ENCODE results near the gene SMAD9. TPM values are rescaled to one million over a fixed set of nuclear protein-coding genes. Genes with fewer than 3 reads are reported as not detected.

SMAD9 gene
- total and polyA plus RNA-seq, 2 of the 13 experiments (the other 11 are each of a cell fraction or from before 2014, with no cell fraction given), result 4.2 to 7.7 TPM

- TF ChIP-seq PLSCR1 (CRISPR knock-in tag; IDR thresholded peaks at IDR 0.05; ENCODE audit: borderline replicate concordance) (no peak), MBNL3 (CRISPR knock-in tag; conservative IDR thresholded peaks at IDR 0.05) (no peak), JUND (CRISPR knock-in tag; IDR thresholded peaks at IDR 0.05) (no peak)
These were observed 54.8 kb downstream of the SMAD9 start (continued) for GRCh38 chr13:36865265-36865664.

DNA sequence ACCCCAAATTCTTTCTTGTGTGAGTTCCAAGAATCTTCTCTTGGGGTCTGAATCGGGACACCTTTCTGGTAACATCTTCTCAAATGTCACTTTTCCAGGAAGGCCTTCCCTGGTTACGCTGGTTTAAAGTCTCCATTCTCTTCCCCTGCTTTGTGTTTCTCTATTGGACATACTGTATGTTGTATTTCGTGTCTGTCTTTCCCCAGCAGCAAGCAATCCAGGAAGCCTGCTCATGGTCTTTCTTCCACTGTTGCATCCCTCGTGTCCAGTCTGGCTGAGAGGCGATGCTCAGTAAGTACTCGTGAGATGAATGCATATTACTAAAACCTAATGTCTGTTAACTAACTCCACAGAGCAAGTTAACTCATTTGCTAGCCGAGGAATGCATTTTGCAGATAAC lies 57.3 kb downstream of the SMAD9 start:
- ChIA-PET CTCF (ENCODE audit: low intra/inter-chr PET ratio, low total read pairs) (no interaction called here), POLR2A (no interaction called here)
- no peak for ATAC-seq
- Histone ChIP-seq H3K4me3 (replicated peaks in 1 of 3; ENCODE audit: insufficient read depth in 1 of 3, low read depth in 2 of 3, low read length in 3 of 3) (no peak overlapping the region), H3K9me3 (ENCODE audit: low read length) (no peaks in the 10 kb centered on the region), H3K9ac (ENCODE audit: insufficient read depth, low read depth, low read length) (no peak overlapping the region), H3K4me1 (ENCODE audit: insufficient read depth, low read length) (peaks cover 19% of the 10 kb centered on the region), H3K27ac (ENCODE audit: extremely low read length, insufficient read depth, low read length) (no peak overlapping the region), H3K79me2 (ENCODE audit: insufficient read depth, low read length) (no peaks in the 10 kb centered on the region), H3K4me2 (ENCODE audit: low read depth, low read length) (no peak overlapping the region), H2AFZ (ENCODE audit: low read length) (no peak overlapping the region), H4K20me1 (ENCODE audit: insufficient read depth, low read length) (no peaks in the 10 kb centered on the region), H3K27me3 (ENCODE audit: control insufficient read depth in 1 of 2, insufficient read depth in 2 of 2, low read length in 2 of 2) (no peaks in the 10 kb centered on the region), H3K36me3 (replicated peaks in 1 of 2; ENCODE audit: control insufficient read depth in 1 of 2, insufficient read depth in 2 of 2, low read length in 2 of 2) (peaks cover 3 to 35% of the 10 kb centered on the region in 2 experiments; a peak in 4 of 5 replicates)
- intact Hi-C loops (cut with micrococcal nuclease; ENCODE audit: unreplicated experiment) (no loop called here), in situ Hi-C loops (cut with HindIII; ENCODE audit: extremely low pct_ligation_motif_present, low pct_unique_long_range_greater_than_20kb) (no loop called here)
- no peak for FAIRE-seq
- BruUV-seq (replicated peaks), result no TSS peak
- 95% methylated on average over 7 of the region's 7 CpGs for WGBS (ENCODE audit: low lambda C conversion rate)
- TF ChIP-seq ZC3H4 (CRISPR knock-in tag; IDR thresholded peaks at IDR 0.05; ENCODE audit: borderline replicate concordance) (no peak), ZNF572 (CRISPR knock-in tag; IDR thresholded peaks at IDR 0.05) (no peak), ZNF724P (CRISPR knock-in tag; IDR thresholded peaks at IDR 0.05; ENCODE audit: borderline replicate concordance) (no peak), ZSCAN20 (CRISPR knock-in tag; IDR thresholded peaks at IDR 0.05; ENCODE audit: borderline replicate concordance) (no peak), ARNTL (CRISPR knock-in tag; IDR thresholded peaks at IDR 0.05) (no peak), MEIS1 (CRISPR knock-in tag; IDR thresholded peaks at IDR 0.05; ENCODE audit: borderline replicate concordance) (no peak), ETV6 (CRISPR knock-in tag; conservative IDR thresholded peaks at IDR 0.05) (no peak), SPEN (CRISPR knock-in tag; IDR thresholded peaks at IDR 0.05; ENCODE audit: low read depth) (no peak), GRHL1 (CRISPR knock-in tag; conservative IDR thresholded peaks at IDR 0.05) (no peak), NAIF1 (CRISPR knock-in tag; IDR thresholded peaks at IDR 0.05; ENCODE audit: borderline replicate concordance) (no peak)
- TF ChIP-seq, protein P1, sequence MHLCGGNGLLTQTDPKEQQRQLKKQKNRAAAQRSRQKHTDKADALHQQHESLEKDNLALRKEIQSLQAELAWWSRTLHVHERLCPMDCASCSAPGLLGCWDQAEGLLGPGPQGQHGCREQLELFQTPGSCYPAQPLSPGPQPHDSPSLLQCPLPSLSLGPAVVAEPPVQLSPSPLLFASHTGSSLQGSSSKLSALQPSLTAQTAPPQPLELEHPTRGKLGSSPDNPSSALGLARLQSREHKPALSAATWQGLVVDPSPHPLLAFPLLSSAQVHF (CRISPR knock-in tag; IDR thresholded peaks at IDR 0.05), result no peak
- TF ChIP-seq, protein P2, sequence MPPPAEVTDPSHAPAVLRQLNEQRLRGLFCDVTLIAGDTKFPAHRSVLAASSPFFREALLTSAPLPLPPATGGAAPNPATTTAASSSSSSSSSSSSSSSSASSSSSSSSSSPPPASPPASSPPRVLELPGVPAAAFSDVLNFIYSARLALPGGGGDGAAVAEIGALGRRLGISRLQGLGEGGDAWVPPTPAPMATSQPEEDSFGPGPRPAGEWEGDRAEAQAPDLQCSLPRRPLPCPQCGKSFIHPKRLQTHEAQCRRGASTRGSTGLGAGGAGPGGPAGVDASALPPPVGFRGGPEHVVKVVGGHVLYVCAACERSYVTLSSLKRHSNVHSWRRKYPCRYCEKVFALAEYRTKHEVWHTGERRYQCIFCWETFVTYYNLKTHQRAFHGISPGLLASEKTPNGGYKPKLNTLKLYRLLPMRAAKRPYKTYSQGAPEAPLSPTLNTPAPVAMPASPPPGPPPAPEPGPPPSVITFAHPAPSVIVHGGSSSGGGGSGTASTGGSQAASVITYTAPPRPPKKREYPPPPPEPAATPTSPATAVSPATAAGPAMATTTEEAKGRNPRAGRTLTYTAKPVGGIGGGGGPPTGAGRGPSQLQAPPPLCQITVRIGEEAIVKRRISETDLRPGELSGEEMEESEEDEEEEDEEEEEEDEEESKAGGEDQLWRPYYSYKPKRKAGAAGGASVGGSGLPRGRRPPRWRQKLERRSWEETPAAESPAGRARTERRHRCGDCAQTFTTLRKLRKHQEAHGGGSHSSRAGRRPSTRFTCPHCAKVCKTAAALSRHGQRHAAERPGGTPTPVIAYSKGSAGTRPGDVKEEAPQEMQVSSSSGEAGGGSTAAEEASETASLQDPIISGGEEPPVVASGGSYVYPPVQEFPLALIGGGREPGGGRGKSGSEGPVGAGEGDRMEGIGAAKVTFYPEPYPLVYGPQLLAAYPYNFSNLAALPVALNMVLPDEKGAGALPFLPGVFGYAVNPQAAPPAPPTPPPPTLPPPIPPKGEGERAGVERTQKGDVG (CRISPR knock-in tag; IDR thresholded peaks at IDR 0.05; ENCODE audit: borderline replicate concordance), result no peak
- DNase-seq (ENCODE audit: low spot score), result no peak

Data from HepG2 (cell line).